GM12878 (cell line): ENCODE measurements around the gene CNNM4. TPM values are rescaled to one million over a fixed set of nuclear protein-coding genes. Genes with fewer than 3 reads are reported as not detected.

ENCODE experiments used
- DPF2 ChIP-seq: fragments of 450-650 bp; IDR thresholded peaks from 2 replicates; pipeline ENCODE4 v1.6.1; 2017; ENCODE audit warnings: mild to moderate bottlenecking
- EP300 ChIP-seq, 2 experiments: fragments of 150-350 bp in 1 of 2; IDR thresholded peaks; 2 replicates each; pipeline ENCODE4 v1.6.1; 2011 to 2012; ENCODE audit warnings: low read depth in 2 of 2, low read length in 2 of 2, borderline replicate concordance in 1 of 2, improper control_type of control experiment in 1 of 2, inconsistent platforms in 1 of 2; ENCODE audit not compliant: control insufficient read depth in 1 of 2
- FOS ChIP-seq: IDR thresholded peaks from 3 replicates; pipeline ENCODE4 v1.6.1; 2011; ENCODE audit warnings: borderline replicate concordance; ENCODE audit not compliant: insufficient read length; ENCODE audit errors: extremely low read depth
- HCFC1 ChIP-seq: fragments of 150-350 bp; IDR thresholded peaks from 2 replicates; pipeline ENCODE4 v1.6.1; 2014; ENCODE audit warnings: low read length
- IKZF2 ChIP-seq, 2 experiments: fragments of 450-650 bp; IDR thresholded peaks; 2 replicates each; pipeline ENCODE4 v1.6.1; 2017; ENCODE audit warnings: mild to moderate bottlenecking in 2 of 2, moderate library complexity in 2 of 2
- KLF5 ChIP-seq: fragments of 450-650 bp; IDR thresholded peaks from 2 replicates; pipeline ENCODE4 v1.6.1; 2014; ENCODE audit warnings: mild to moderate bottlenecking; ENCODE audit not compliant: partially characterized antibody
- MTA2 ChIP-seq: fragments of 450-650 bp; IDR thresholded peaks from 2 replicates; pipeline ENCODE4 v1.6.1; 2016; ENCODE audit warnings: low read depth, mild to moderate bottlenecking, moderate library complexity
- RBBP5 ChIP-seq: fragments of 200-600 bp; sonication (generic); conservative IDR thresholded peaks from 2 replicates; pipeline ENCODE4 v1.6.1; 2016
- SIX5 ChIP-seq: IDR thresholded peaks from 2 replicates; pipeline ENCODE4 v1.6.1; 2011; ENCODE audit warnings: mild to moderate bottlenecking, low read depth, low read length, moderate library complexity; ENCODE audit not compliant: severe bottlenecking
- SMAD5 ChIP-seq: IDR thresholded peaks from 2 replicates; pipeline ENCODE4 v1.6.1; 2016; ENCODE audit warnings: antibody characterized with exemption, low read depth
- SMARCA5 ChIP-seq: fragments of 450-650 bp; IDR thresholded peaks from 2 replicates; pipeline ENCODE4 v1.6.1; 2017; ENCODE audit warnings: mild to moderate bottlenecking
- TAF1 ChIP-seq: IDR thresholded peaks from 2 replicates; pipeline ENCODE4 v1.6.1; 2011; ENCODE audit warnings: mild to moderate bottlenecking, low read depth, low read length, borderline replicate concordance
- polyA plus RNA-seq, 11 experiments: library from polyadenylated mRNA; depleted of rRNA in 4 of 11; unstranded in 6 of 11; stranded (reverse) in 5 of 11; fragments of >200 nt; fragmentation: Nextera tagmentation in 4 of 11; fragmentation: Illumina TruSeq in 1 of 11; extraction: Ambion mirVana in 4 of 11; extraction: Trizol in 1 of 11; gene quantifications; 1 replicate in 1 of 11; 2 replicates in 10 of 11; pipeline versions ENCODE4 v1.2.1 to v1.2.3, GENCODE V29; 2011 to 2016; ENCODE audit warnings: inconsistent platforms in 2 of 11, missing spikeins in 2 of 11, low read depth in 1 of 11
- total RNA-seq, 4 experiments: library from RNA; depleted of rRNA in 3 of 4; stranded (reverse); fragments of >200 nt in 3 of 4; fragmentation: Illumina TruSeq in 1 of 4; extraction: Trizol in 1 of 4; gene quantifications; 2 replicates each; pipeline versions ENCODE4 v1.2.1 to v1.2.3, GENCODE V29; 2013 to 2021
- TF ChIP-seq, protein P1 (sequence below): fragments of 450-650 bp; IDR thresholded peaks from 2 replicates; pipeline ENCODE4 v1.6.1; 2017; ENCODE audit warnings: mild to moderate bottlenecking, moderate library complexity
- TF ChIP-seq, protein P2 (sequence below), 3 experiments: IDR thresholded peaks in 2 of 3; conservative IDR thresholded peaks in 1 of 3; 2 replicates each; pipeline ENCODE4 v1.5.1; 2011; ENCODE audit warnings: low read depth in 3 of 3, low read length in 3 of 3, mild to moderate bottlenecking in 3 of 3, control low read depth in 2 of 3, moderate library complexity in 2 of 3, inconsistent platforms in 1 of 3, mixed read lengths in 1 of 3; ENCODE audit not compliant: control insufficient read depth in 2 of 3, insufficient read depth in 1 of 3; ENCODE audit errors: extremely low read depth in 1 of 3

Gene CNNM4
- total and polyA plus RNA-seq, 10 of the 15 experiments (the other 5 are each of a cell fraction or from before 2014, with no cell fraction given), result 2.4 to 13.8 (median 8.1) TPM

DNA sequence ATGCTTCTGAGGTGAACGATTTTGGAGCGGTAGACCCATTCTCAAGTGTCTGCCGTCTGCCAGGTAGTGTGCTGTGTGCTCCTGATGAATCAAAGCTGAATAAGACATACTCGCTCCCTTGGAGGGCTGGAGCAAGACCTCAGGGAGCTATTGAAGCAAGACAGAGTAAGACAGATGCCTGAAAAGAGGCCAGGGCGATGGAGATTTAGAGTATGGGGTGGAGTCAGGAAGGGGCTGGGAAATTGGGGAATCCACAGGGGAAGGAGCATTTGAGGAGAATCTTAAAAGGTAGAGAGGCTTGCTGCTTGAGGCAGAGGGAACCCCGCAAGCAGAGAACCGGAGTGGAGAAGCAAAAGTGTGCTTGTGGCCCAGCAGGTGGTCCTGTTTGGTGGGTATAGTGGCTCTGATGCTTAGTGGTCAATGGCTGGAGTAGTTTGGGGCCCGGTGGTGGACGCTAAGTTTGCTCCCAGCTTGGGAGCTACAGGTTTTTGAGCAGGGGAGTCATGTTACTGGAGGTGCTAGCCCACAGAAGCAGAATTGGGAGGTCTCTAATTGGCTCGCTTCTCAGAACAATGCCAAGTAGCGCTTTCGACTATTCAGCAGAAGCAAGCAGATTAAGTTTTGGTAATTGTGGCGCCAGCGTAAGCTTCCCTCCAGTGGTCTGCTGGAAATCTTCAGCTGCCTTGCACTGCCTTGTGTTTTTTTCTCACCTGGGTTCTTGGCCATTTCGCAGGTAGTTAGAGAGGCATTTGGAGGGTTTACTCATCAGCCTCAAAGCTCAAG lies 2.0 kb downstream of the CNNM4 start (continued):
- TF ChIP-seq, protein P1, sequence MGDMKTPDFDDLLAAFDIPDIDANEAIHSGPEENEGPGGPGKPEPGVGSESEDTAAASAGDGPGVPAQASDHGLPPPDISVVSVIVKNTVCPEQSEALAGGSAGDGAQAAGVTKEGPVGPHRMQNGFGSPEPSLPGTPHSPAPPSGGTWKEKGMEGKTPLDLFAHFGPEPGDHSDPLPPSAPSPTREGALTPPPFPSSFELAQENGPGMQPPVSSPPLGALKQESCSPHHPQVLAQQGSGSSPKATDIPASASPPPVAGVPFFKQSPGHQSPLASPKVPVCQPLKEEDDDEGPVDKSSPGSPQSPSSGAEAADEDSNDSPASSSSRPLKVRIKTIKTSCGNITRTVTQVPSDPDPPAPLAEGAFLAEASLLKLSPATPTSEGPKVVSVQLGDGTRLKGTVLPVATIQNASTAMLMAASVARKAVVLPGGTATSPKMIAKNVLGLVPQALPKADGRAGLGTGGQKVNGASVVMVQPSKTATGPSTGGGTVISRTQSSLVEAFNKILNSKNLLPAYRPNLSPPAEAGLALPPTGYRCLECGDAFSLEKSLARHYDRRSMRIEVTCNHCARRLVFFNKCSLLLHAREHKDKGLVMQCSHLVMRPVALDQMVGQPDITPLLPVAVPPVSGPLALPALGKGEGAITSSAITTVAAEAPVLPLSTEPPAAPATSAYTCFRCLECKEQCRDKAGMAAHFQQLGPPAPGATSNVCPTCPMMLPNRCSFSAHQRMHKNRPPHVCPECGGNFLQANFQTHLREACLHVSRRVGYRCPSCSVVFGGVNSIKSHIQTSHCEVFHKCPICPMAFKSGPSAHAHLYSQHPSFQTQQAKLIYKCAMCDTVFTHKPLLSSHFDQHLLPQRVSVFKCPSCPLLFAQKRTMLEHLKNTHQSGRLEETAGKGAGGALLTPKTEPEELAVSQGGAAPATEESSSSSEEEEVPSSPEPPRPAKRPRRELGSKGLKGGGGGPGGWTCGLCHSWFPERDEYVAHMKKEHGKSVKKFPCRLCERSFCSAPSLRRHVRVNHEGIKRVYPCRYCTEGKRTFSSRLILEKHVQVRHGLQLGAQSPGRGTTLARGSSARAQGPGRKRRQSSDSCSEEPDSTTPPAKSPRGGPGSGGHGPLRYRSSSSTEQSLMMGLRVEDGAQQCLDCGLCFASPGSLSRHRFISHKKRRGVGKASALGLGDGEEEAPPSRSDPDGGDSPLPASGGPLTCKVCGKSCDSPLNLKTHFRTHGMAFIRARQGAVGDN, result no peak
- TF ChIP-seq DPF2 (no peak), TAF1 (no peak), MTA2 (peak; percentile 36; the same call in 1 of the 2 replicates), RBBP5 (no peak), FOS (no peak), EP300 (IDR thresholded peaks at IDR 0.05; ENCODE audit: borderline replicate concordance in 1 of 2, control insufficient read depth in 1 of 2, low read depth in 2 of 2, low read length in 2 of 2) (no peak), SMAD5 (no peak), HCFC1 (no peak), SMARCA5 (no peak), SIX5 (no peak), IKZF2 (IDR thresholded peaks at IDR 0.05) (0 out of 4 replicates have a peak, but pooled peaks of 1 of the 2 experiments have one; percentile 28), KLF5 (no peak)
- TF ChIP-seq, protein P2, sequence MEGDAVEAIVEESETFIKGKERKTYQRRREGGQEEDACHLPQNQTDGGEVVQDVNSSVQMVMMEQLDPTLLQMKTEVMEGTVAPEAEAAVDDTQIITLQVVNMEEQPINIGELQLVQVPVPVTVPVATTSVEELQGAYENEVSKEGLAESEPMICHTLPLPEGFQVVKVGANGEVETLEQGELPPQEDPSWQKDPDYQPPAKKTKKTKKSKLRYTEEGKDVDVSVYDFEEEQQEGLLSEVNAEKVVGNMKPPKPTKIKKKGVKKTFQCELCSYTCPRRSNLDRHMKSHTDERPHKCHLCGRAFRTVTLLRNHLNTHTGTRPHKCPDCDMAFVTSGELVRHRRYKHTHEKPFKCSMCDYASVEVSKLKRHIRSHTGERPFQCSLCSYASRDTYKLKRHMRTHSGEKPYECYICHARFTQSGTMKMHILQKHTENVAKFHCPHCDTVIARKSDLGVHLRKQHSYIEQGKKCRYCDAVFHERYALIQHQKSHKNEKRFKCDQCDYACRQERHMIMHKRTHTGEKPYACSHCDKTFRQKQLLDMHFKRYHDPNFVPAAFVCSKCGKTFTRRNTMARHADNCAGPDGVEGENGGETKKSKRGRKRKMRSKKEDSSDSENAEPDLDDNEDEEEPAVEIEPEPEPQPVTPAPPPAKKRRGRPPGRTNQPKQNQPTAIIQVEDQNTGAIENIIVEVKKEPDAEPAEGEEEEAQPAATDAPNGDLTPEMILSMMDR (IDR thresholded peaks at IDR 0.05 in 2 of 3, conservative IDR thresholded peaks at IDR 0.05 in 1 of 3; ENCODE audit: control insufficient read depth in 2 of 3, extremely low read depth in 1 of 3, insufficient read depth in 1 of 3, low read depth in 3 of 3, low read length in 3 of 3), result no peak
- TF ChIP-seq, all 136 proteins: peak for 3
